GM18511 (cell line): ENCODE results near the gene EZH2.

Experiments
- ATAC-seq: cut with Tn5 transposase; IDR thresholded peaks from one replicate; pipeline ENCODE4 v1.9.1; 2021; ENCODE audit warnings: mild to moderate bottlenecking, moderate library complexity; ENCODE audit not compliant: unreplicated experiment

EZH2 gene

DNA sequence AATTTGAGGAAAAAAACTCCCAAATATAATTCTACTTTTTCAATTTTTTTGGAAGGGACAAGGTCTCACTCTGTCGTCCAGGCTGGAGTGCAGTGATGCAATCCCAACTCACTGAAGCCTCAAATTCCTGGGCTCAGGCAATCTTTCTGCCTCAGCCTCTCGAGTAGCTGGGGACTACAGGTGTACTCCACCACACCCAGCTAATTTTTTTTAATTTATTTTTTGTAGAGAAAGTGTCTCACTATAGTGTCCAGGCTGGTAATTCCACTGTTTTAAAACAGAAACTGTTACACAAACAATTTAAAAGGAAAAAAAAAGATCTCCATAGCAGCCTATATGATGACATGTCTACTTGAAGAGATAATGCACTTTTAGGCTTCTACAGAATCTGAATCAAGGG is 25.6 kb downstream of the EZH2 start:
- ATAC-seq, result no peak

GRCh38 chr7:148856891-148857290 is 27.2 kb downstream of the EZH2 start:
- peak; percentile 62 for ATAC-seq

GRCh38 chr7:148856578-148856881 is 27.6 kb downstream of the EZH2 start:
- ATAC-seq, result no peak

GRCh38 chr7:148854983-148855382 is 29.1 kb downstream of the EZH2 start:
- ATAC-seq, result no peak

DNA sequence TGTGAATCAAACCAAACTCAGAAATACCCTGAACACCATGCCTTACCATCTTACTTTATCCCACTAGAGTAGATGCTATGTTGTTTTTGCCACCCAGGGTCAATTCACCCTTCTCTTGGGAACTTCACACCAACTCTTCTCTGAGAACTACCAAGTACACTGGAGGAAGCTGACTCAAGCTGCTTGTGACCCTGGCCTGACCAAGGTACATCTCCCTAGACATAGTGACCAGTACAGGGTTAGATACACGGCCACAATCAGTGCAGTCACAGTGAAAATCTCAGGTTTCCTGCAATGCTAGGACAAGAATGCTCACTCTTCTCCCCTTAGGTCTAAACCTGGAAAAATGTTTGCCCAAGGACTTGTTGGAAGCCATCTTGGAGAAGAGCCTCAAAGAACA is 31.8 kb downstream of the EZH2 start:
- no peak for ATAC-seq

DNA sequence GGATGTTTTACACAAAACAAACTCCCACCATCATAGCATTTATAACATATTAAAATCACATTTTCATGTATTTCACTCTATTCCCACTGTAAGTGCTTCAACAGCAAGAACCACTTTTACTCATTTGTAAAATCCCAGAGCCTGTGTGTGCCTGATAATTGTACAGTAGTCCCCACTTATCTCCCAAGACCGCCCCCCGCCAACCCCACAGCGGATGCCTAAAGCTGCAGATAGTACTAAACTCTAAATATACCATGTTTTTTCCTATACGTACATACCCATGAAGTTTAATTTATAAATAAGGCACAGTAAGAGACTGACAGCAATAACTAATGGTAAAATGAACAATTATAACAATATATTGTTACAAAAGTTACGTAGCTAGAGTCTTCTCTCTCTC is 33.5 kb downstream of the EZH2 start:
- ATAC-seq, result no peak

DNA sequence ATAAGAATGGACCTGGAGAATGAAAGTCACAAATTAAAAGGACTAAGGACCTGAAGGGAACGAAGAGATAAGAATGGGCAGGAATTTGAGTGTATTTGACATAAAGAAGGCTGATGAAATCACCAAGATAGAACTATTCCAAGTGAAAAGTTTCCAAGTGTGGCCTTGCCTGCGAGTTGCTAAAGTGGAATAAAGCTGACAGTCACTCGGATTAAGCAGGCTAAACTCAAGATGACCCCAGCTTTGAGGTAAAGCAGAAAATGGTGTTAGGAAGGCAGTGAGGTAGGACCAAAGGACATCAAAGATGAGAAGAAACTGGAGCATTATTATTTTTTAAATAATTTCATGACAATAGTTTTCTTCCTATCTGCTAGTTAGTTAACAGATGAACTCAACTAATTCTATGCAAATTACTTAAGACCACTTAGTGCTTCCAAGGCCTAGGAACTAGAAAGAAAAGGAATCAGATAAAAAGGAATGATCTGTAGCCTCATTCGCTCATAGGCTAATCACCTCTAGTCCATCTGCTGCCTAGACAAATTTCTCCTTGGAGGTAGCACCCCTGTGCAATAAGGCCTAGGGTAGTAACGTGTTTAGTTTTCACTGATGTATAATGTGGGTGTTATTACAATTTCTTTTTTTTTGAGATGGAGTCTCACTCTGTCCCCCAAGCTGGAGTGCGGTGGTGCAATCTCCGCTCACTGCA is 34.5 kb downstream of the EZH2 start:
- ATAC-seq, result no peak

DNA sequence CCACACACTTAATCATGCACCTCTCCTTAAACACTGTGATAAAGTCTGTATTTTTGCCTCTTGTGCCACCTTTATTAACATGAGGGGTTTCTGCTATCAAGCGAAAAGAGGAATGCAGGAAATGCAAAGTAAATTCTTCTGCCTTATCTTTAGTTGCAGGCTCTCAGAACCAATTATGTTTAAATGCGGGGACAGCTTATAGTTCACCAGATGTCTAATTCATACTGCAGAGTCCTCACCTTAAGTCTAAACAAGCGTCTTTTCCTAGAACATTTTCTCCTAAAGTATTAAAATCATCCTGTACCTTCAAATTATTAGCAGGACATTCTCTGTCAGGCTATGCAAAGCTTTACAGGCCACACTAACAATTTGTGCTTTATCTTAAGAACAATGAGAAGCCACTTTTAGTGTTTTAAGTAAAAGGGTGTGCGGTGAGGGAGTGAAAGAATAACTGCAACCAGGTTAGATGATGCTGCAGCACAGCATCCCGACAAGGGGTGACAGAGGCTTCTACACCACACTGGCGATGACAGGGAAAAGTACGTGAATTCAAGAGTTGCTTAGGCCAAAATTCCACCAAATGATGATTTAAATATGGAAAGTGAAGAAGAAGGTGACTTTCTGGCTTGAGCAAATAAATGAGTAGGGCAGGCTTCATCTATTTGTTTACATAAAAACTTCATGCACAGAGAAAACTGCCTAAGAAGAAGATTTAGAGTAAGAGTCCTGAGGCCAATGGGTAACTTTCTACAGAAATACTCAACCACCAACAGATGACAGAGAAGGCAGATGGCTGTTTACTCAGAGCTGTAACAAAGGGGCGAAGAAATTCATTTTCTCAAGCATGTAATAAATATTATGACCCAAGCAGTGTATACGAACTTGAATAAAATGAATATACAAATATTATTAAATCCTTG is 36.0 kb downstream of the EZH2 start:
- ATAC-seq, result no peak

DNA sequence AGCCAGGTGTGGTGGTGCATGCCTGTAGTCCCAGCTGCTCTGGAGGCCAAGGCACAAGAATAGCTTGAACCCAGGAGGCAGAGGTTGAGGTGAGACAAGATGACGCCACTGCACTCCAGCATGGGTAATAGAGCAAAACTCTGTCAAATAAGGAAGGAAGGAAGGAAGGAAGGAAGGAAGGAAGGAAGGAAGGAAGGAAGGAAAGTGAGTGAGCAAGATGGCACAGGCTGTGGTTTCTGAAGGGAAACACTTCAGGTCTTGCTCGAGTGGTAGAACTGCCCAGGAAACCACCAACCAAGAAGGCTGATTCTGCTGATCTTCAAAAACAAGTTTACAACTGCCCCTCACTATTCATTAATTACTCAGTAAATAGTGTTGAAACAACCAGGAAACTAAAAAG is 45.2 kb downstream of the EZH2 start:
- no peak for ATAC-seq

- no peak for ATAC-seq
These were observed 48.2 kb downstream of the EZH2 start for GRCh38 chr7:148835854-148836253.

DNA sequence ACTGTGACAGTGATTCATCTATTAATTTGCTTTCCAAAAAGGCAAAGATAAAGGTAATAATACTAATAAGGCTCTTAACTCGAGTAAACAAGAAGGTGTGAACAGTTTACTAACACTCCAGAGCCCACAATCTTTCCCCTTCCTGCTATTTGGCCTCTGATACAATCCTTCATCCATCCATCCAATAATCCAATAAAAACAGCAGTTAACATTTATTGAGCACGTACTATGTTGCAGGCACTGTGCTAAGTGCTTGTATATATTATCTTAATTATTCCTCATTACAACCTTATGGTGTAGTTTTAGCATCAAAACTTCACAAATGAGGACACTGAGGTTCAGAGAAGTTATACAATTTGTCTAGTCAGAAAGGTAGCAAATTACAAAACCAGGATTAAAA is 49.5 kb downstream of the EZH2 start:
- no peak for ATAC-seq

- no peak for ATAC-seq
These were observed 52.3 kb downstream of the EZH2 start for GRCh38 chr7:148831782-148832181.

DNA sequence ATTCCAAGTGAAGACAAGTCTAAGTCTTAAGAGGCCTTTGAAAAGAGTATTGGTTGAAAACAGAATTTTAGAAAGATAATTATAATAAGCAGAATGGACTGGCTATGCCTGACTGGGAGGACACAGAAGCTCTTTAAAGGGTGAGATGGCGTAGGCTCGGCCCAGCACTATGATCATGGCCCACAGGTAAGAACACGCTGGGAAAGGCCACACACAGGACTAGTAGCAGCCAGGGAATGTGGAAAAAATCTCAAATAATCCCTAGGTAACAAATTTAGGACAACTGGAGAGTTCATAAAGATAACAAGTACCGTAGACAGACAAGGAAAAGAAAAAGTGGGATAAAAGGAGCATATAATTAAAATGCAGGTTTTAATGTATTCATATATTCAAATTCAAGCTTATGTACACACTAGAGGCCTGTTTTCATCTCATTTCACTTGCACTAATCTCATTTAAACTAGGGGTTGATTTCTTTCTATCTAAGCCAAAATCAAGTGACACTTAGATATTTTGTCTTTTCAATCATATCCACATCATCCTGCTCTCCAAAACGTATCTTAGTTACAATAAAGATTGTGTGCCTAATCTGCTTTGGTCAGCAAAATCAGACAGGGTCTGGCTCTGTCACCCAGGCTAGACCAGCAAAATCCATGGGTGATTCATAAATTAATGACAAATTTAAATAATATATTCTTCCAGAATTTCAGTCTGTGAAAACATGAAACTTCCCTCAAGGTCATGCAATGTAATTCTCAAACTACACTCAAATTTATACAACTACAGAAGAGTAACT is 53.0 kb downstream of the EZH2 start:
- ATAC-seq, result no peak

GRCh38 chr7:148828965-148829364 is 55.1 kb downstream of the EZH2 start:
- ATAC-seq, result no peak

DNA sequence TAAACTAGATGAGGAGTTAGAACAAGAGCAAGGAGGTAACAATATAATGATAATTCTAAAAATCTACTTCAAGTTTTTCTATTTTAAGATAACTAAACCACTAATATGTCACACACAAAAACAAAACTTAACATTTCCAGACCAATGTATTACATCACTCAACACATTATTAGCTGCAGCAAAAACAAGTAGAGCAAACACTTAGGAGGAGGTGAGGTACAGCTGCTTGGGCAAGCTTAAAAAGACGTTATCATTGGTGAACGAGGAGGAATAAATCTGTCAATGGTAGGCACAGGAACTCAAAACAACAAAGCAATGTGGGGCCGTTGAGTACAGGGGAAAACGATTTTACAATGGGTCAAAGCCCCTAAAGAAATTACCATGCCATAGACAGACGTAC is 58.8 kb downstream of the EZH2 start:
- ATAC-seq, result no peak

- no peak for ATAC-seq
These were observed 59.2 kb downstream of the EZH2 start for GRCh38 chr7:148824864-148825263.

- ATAC-seq, result no peak
These were observed 62.7 kb downstream of the EZH2 start for GRCh38 chr7:148821422-148821821.

DNA sequence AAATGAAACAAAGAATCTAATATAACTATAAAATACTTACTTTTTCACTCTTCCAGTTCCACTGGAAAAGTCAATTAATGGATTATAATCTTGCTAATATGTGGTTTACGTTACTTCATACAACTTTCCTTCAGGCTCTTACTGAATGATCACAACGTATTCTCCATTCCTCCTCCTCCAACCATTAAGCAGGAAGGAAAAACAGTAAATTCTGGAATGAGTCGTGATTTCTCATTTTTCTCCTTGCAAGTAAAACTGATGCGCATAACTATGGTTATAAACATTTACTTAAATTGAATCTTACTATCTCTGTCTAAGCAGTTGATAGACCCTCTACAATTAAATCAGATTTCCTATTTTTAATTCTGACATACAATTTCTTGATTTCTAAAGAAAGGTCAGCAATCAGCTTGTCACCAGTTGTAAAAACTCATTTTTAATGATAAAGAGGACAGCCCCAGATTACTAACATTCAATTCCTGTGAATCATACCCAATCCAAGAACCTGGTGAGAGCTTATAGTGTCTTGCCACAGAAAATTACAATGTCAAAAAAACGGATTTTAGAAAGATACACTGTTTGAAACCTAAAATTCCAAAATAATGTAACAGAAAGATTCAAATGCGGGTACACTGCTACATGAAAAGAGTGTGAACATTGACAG is 64.3 kb downstream of the EZH2 start:
- no peak for ATAC-seq

GRCh38 chr7:148815612-148816011 is 68.5 kb downstream of the EZH2 start:
- no peak for ATAC-seq

GRCh38 chr7:148814922-148815559 is 69.0 kb downstream of the EZH2 start:
- ATAC-seq, result no peak

DNA sequence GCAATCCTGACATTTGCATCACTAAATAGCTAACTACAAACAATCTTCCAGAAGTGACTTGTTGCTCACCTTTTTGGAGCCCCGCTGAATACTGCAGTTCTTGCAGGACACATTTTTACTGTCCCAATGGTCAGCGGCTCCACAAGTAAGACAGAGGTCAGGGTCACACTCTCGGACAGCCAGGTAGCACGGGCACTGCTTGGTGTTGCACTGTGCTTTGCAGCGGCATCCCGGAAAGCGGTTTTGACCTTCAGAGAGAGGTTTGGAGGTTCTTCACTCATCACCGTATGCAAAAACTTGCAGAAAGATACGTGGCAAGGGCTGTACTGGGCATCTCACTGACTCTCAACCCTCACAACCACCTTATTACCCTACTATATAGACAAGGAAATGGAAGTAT is 70.2 kb downstream of the EZH2 start:
- ATAC-seq, result no peak
